Osteoblast (primary cell): Measurements from ENCODE around the gene FCRLB. TPM values are rescaled to one million over a fixed set of nuclear protein-coding genes. Genes with fewer than 3 reads are reported as not detected.
A peak's percentile ranks its signal among the peaks of the same experiment; 100 is the strongest.
"Not testable (repeated sequence)": the region's sequence is repeated elsewhere in the genome, so short reads cannot be mapped to it uniquely, and the experiment has no call there.

Source experiments
- DNase-seq: peaks from one replicate; pipeline ENCODE4 v3.0.0; 2011; ENCODE audit warnings: low spot score, mixed read lengths; ENCODE audit not compliant: insufficient read length; ENCODE audit errors: missing footprints
- H2AFZ ChIP-seq: 2 replicates; pipeline ENCODE4 v1.6.0; 2011; ENCODE audit warnings: mild to moderate bottlenecking, low read length
- H3K27ac ChIP-seq: 2 replicates; pipeline ENCODE4 v1.5.1; 2011; ENCODE audit warnings: mild to moderate bottlenecking, low read depth, low read length, moderate library complexity
- H3K27me3 ChIP-seq: 2 replicates; pipeline ENCODE4 v1.6.0; 2012; ENCODE audit warnings: mild to moderate bottlenecking, control low read depth, inconsistent platforms, low read length, moderate library complexity; ENCODE audit not compliant: insufficient read depth
- H3K36me3 ChIP-seq: 2 replicates; pipeline ENCODE4 v1.5.1; 2011; ENCODE audit warnings: mild to moderate bottlenecking, low read length, control low read depth, moderate library complexity; ENCODE audit not compliant: insufficient read depth
- H3K4me1 ChIP-seq: 2 replicates; pipeline ENCODE4 v1.5.1; 2011; ENCODE audit warnings: mild to moderate bottlenecking, low read length, control low read depth, moderate library complexity; ENCODE audit not compliant: insufficient read depth
- H3K4me2 ChIP-seq: 2 replicates; pipeline ENCODE4 v1.6.0; 2011; ENCODE audit warnings: mild to moderate bottlenecking, low read length; ENCODE audit not compliant: insufficient read depth
- H3K4me3 ChIP-seq: fragments of 200-600 bp; sonication (generic); 3 replicates; pipeline ENCODE4 v1.5.1; 2012; ENCODE audit warnings: mild to moderate bottlenecking, low read length, inconsistent platforms; ENCODE audit not compliant: insufficient read depth
- H3K79me2 ChIP-seq: 2 replicates; pipeline ENCODE4 v1.6.0; 2012; ENCODE audit warnings: mild to moderate bottlenecking, low read length, control low read depth, inconsistent platforms; ENCODE audit not compliant: insufficient read depth
- H3K9me3 ChIP-seq: 2 replicates; pipeline ENCODE4 v1.5.1; 2011; ENCODE audit warnings: low read depth, low read length, control low read depth
- H4K20me1 ChIP-seq: 2 replicates; pipeline ENCODE4 v1.6.0; 2012; ENCODE audit warnings: mild to moderate bottlenecking, low read length, control low read depth; ENCODE audit not compliant: insufficient read depth
- total RNA-seq: library from RNA; depleted of rRNA; stranded (reverse); fragments of >200 nt; gene quantifications from 2 replicates; pipeline ENCODE4 v1.2.3, GENCODE V29; 2012
- TF ChIP-seq, protein P1 (sequence below): IDR thresholded peaks from 2 replicates; pipeline ENCODE4 v1.5.1; 2011; ENCODE audit warnings: mild to moderate bottlenecking, low read depth, low read length, moderate library complexity; ENCODE audit errors: extremely low read depth

The FCRLB gene
- total RNA-seq: 1.8 TPM in 2 replicates

DNA sequence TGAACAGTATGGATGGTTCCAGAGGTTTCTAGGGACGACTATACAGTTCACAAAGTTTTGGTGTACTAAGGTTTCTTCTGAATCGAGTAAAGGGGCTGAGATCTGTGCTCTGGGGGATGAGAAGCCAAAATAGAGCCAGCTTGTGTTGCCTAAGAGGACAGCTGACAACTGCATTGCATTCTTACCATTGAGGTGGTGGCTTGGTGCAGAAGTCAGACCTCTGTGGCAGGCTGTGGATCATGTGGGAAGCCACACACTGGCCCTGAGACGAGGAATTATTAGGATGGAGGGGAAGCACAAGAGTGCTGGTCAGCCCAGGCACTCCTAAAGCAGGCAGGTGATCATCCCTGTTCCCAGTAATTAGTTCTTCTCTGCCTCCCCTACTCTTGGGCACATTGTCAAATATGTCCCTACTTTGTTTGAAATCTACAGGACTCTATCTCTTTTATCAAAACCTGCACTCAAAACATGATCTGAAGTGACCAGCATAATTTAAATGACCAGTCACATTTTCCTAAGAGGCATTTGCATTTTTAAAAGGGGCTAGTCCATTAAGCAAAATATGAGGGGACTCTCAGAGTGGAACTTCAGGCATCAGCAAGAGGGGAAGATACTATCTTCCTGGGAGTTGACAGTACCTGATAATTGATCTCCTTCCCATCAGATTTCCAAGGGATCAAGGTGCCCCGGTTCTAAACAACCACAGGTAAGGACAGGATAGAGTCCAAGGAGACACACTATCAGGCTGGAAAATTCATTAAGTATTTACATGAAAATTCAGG, at the start of gene FCRLB:
TSS of gene FCRLB (plus strand) at position 589 of the 782 bp plus-strand sequence. CDS start 1,129 bp downstream, outside the sequence.
- H4K20me1 ChIP-seq: no peaks in the 10 kb centered on the region
- no peak for DNase-seq
- no peak within 1 kb of the TSS for H3K4me3 ChIP-seq
- H3K9me3 ChIP-seq: no peaks in the 10 kb centered on the region
- peak within 1 kb of the TSS; percentile 5 for H3K4me2 ChIP-seq
- H2AFZ ChIP-seq: no peak within 1 kb of the TSS
- peaks cover 1% of the 10 kb centered on the region for H3K79me2 ChIP-seq
- TF ChIP-seq, protein P1, sequence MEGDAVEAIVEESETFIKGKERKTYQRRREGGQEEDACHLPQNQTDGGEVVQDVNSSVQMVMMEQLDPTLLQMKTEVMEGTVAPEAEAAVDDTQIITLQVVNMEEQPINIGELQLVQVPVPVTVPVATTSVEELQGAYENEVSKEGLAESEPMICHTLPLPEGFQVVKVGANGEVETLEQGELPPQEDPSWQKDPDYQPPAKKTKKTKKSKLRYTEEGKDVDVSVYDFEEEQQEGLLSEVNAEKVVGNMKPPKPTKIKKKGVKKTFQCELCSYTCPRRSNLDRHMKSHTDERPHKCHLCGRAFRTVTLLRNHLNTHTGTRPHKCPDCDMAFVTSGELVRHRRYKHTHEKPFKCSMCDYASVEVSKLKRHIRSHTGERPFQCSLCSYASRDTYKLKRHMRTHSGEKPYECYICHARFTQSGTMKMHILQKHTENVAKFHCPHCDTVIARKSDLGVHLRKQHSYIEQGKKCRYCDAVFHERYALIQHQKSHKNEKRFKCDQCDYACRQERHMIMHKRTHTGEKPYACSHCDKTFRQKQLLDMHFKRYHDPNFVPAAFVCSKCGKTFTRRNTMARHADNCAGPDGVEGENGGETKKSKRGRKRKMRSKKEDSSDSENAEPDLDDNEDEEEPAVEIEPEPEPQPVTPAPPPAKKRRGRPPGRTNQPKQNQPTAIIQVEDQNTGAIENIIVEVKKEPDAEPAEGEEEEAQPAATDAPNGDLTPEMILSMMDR: no peak
- H3K27me3 ChIP-seq: no peaks in the 10 kb centered on the region
- H3K4me1 ChIP-seq: peaks cover 21% of the 10 kb centered on the region
- no peaks in the 10 kb centered on the region for H3K36me3 ChIP-seq
- peak within 1 kb of the TSS; percentile 54 for H3K27ac ChIP-seq

DNA sequence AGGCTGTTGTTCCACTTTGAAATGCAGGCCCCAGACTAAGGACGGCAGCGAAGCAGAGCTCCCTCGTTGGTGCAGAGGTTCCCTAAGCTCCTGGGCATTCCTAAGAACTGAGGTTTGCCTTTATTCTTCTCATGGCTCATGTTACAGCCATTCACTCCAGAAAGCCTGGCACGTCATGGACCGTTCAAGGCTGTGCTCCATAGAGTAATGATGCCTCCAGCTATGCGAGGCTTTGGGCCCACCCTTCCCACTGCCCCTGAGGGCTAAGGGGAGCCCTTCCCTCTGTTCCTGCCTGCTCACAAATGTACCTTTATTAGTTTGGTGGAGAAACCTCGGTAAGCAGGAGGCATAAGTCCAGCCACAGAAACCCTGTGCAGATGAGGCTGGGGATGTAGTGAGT, 47.9 kb upstream of the FCRLB start:
- not testable (repeated sequence) for H3K79me2 ChIP-seq, DNase-seq, H4K20me1 ChIP-seq, H3K4me3 ChIP-seq, H3K27me3 ChIP-seq, H2AFZ ChIP-seq, H3K4me2 ChIP-seq, H3K4me1 ChIP-seq, H3K9me3 ChIP-seq, H3K36me3 ChIP-seq, H3K27ac ChIP-seq

DNA sequence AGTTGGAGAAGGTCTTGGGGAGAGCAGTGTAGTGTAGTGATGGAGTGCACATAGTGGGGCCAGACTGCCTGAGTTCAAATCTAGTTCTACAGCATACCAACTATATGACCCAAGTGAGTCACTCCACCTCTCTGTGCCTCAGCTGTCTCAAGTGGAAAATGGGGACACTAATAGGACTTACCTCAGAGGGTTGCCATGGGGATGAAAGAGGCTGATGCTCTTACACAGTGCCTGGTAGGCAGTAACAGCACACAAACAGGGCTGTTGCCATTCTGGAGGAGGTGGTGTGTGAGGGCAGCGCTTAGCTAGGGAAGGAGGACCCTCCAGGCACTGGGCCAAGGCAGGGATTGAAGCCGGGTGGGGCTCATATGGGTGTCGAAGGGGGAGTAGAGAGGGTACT, 46.9 kb upstream of the FCRLB start:
- H3K9me3 ChIP-seq, H3K36me3 ChIP-seq, H3K27ac ChIP-seq, DNase-seq, H3K4me3 ChIP-seq, H3K27me3 ChIP-seq, H3K79me2 ChIP-seq, H3K4me2 ChIP-seq, H3K4me1 ChIP-seq, H2AFZ ChIP-seq, H4K20me1 ChIP-seq: not testable (repeated sequence)

- not testable (repeated sequence) for H3K27me3 ChIP-seq, H3K4me1 ChIP-seq, H3K4me2 ChIP-seq, H3K79me2 ChIP-seq, H4K20me1 ChIP-seq, H2AFZ ChIP-seq, H3K9me3 ChIP-seq, H3K36me3 ChIP-seq, H3K27ac ChIP-seq, H3K4me3 ChIP-seq, DNase-seq
Measured at GRCh38 chr1:161674908-161675307, 46.4 kb upstream of the FCRLB start.

DNA sequence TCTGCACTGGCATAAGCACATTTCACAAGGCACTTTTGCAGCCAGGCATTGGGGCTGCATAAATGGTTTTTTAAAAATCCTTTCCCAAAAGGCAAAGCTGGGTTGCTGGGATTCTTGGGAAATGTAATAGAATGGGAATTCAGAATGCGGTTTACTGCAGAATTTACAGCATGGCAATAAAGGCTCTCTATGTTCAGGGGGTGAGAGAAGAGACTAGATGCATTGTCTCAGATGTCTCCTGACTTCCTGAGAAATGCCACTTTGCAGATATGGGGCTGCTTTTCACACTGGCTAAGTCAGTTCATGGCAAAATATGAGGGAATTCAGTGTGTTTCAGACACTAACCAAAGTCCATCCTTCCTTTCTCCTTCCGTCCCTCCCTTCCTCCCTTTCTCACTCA, 44.9 kb upstream of the FCRLB start:
- H3K9me3 ChIP-seq: no peaks in the 10 kb centered on the region
- no peaks in the 10 kb centered on the region for H3K79me2 ChIP-seq
- no peaks in the 10 kb centered on the region for H3K36me3 ChIP-seq
- no peaks in the 10 kb centered on the region for H3K27me3 ChIP-seq
- no peak overlapping the region for H3K4me3 ChIP-seq
- H3K4me2 ChIP-seq: no peak overlapping the region
- H4K20me1 ChIP-seq: no peaks in the 10 kb centered on the region
- no peaks in the 10 kb centered on the region for H3K4me1 ChIP-seq
- H2AFZ ChIP-seq: no peak overlapping the region
- TF ChIP-seq, protein P1: no peak
- DNase-seq: no peak
- no peak overlapping the region for H3K27ac ChIP-seq
